HCT116 (cell line): ENCODE measurements around the gene KIAA1549.

Experiments
- EZH2 ChIP-seq: fragments of 200-600 bp; sonication (generic); IDR thresholded peaks from 2 replicates; pipeline ENCODE4 v1.6.1; 2017; ENCODE audit warnings: antibody characterized with exemption, mixed run types
- EZH2phosphoT487 ChIP-seq: fragments of 200-600 bp; IDR thresholded peaks from 2 replicates; pipeline ENCODE4 v1.6.1; 2018; ENCODE audit warnings: antibody characterized with exemption, borderline replicate concordance
- POLR2AphosphoS5 ChIP-seq: IDR thresholded peaks from 2 replicates; pipeline ENCODE4 v1.6.1; 2011; ENCODE audit warnings: mild to moderate bottlenecking, low read depth, low read length, moderate library complexity
- SP1 ChIP-seq: IDR thresholded peaks from 2 replicates; pipeline ENCODE4 v1.6.1; 2012; ENCODE audit warnings: low read depth

GRCh38 chr7:138898802-138899201 lies 82.4 kb downstream of the KIAA1549 start:
- TF ChIP-seq SP1 (no peak), POLR2AphosphoS5 (no peak), EZH2 (no peak), EZH2phosphoT487 (no peak)
